Spleen (tissue), 11 donors: ENCODE measurements around the gene PROK1. TPM values are rescaled to one million over a fixed set of nuclear protein-coding genes. Genes with fewer than 3 reads are reported as not detected.

ENCODE experiments used
- DNase-seq: peaks from one replicate; pipeline ENCODE4 v3.0.0-alpha.2; 2020
- H3K27ac ChIP-seq, 8 donors: fragments of 200-600 bp; sonication (generic) in 7 of 8; 1 replicate in 4 of 8; 2 replicates in 4 of 8; pipeline versions ENCODE4 v1.5.0 to v1.8.0; 2016 to 2021; ENCODE audit warnings: inconsistent platforms in 4 of 8, mild to moderate bottlenecking in 4 of 8, moderate library complexity in 1 of 8
- H3K27me3 ChIP-seq, 7 donors: fragments of 200-600 bp; sonication (generic) in 6 of 7; replicated peaks in 1 of 7; 1 replicate in 4 of 7; 2 replicates in 3 of 7; pipeline versions ENCODE4 v1.5.0 to v1.8.0; 2016 to 2021; ENCODE audit warnings: inconsistent platforms in 3 of 7, mild to moderate bottlenecking in 1 of 7
- H3K36me3 ChIP-seq, 6 donors: fragments of 200-600 bp; sonication (generic) in 5 of 6; 1 replicate in 4 of 6; 2 replicates in 2 of 6; pipeline versions ENCODE4 v1.5.0 to v1.8.0; 2016 to 2021; ENCODE audit warnings: inconsistent platforms in 2 of 6
- H3K4me1 ChIP-seq, 6 donors: fragments of 200-600 bp; sonication (generic) in 5 of 6; 1 replicate in 3 of 6; 2 replicates in 3 of 6; pipeline versions ENCODE4 v1.5.0 to v1.8.0; 2016 to 2021; ENCODE audit warnings: inconsistent platforms in 3 of 6
- H3K4me3 ChIP-seq, 8 donors: fragments of 200-600 bp; sonication (generic) in 7 of 8; 1 replicate in 4 of 8; 2 replicates in 4 of 8; pipeline versions ENCODE4 v1.5.0 to v1.8.0; 2016 to 2021; ENCODE audit warnings: inconsistent platforms in 4 of 8, mild to moderate bottlenecking in 4 of 8, moderate library complexity in 2 of 8
- H3K9me3 ChIP-seq, 8 donors: fragments of 200-600 bp; sonication (generic) in 7 of 8; 1 replicate in 4 of 8; 2 replicates in 4 of 8; pipeline versions ENCODE4 v1.5.0 to v1.8.0; 2016 to 2021; ENCODE audit warnings: inconsistent platforms in 4 of 8
- POLR2A ChIP-seq, 3 donors: fragments of 450-650 bp; IDR thresholded peaks; one replicate each; pipeline ENCODE4 v1.5.1; 2017; ENCODE audit warnings: antibody characterized with exemption in 3 of 3, mild to moderate bottlenecking in 1 of 3
- POLR2AphosphoS5 ChIP-seq, 3 donors: sonication (generic); formaldehyde crosslinking; IDR thresholded peaks; one replicate each; pipeline ENCODE4 v1.5.1; 2017; ENCODE audit warnings: antibody characterized with exemption in 3 of 3
- WGBS, 5 donors: extraction: QIAGEN DNeasy Blood & Tissue Kit in 3 of 5; methylation state at CpG; one replicate each; pipeline versions ENCODE4 v1.1.5 to v1.1.7; 2013 to 2018; 5-methylcytosine and 5-hydroxymethylcytosine counted together
- intact Hi-C: fragments of 100-400 bp; cut with DNase I; formaldehyde crosslinking; loops from one replicate; pipeline ENCODE4 v1.15.0; 2023; ENCODE audit warnings: low total_unique reads
- polyA plus RNA-seq, 3 donors: library from polyadenylated mRNA; stranded (reverse); fragments of 200-250 nt; gene quantifications; one replicate each; pipeline ENCODE4 v1.2.1, GENCODE V29; 2013
- total RNA-seq, 7 donors: library from RNA; depleted of rRNA in 3 of 7; stranded (reverse); fragments of >200 nt in 3 of 7; fragmentation: NEBNext Ultra II Directional in 4 of 7; extraction: Animal tissue kit (Norgen Biotek cat#: 25700) in 4 of 7; gene quantifications; one replicate each; pipeline versions ENCODE4 v1.1.0 to v1.2.1, GENCODE V29; 2016 to 2021
- TF ChIP-seq, protein P1 (sequence below), 11 experiments: fragments of 200-600 bp in 7 of 11; fragments of 450-650 bp in 4 of 11; sonication (generic) in 4 of 11; IDR thresholded peaks in 8 of 11; conservative IDR thresholded peaks in 3 of 11; 1 replicate in 7 of 11; 2 replicates in 4 of 11; pipeline versions ENCODE4 v1.4.0 to v1.8.0; 2016 to 2021; ENCODE audit warnings: antibody characterized with exemption in 11 of 11, inconsistent platforms in 4 of 11, mild to moderate bottlenecking in 1 of 11
- donor health status: healthy with polysubstance abuse.
- donor health status: DM: no; HTN: no; CAD: no; lungs with moderate emphysema.
- donor health status: DM: no; HTN: no; CAD: no.
- donor health status: Bipolar disorder and iron deficiency.
- donor health status: healthy.
- donor health status: DM: no; HTN: no; CAD: no.
- donor health status: DM: yes; HTN: yes; CAD: no.

Gene PROK1
- total and polyA plus RNA-seq, 10 donors: 0.07 to 2.5 (median 0.51) TPM; not detected in 3

DNA sequence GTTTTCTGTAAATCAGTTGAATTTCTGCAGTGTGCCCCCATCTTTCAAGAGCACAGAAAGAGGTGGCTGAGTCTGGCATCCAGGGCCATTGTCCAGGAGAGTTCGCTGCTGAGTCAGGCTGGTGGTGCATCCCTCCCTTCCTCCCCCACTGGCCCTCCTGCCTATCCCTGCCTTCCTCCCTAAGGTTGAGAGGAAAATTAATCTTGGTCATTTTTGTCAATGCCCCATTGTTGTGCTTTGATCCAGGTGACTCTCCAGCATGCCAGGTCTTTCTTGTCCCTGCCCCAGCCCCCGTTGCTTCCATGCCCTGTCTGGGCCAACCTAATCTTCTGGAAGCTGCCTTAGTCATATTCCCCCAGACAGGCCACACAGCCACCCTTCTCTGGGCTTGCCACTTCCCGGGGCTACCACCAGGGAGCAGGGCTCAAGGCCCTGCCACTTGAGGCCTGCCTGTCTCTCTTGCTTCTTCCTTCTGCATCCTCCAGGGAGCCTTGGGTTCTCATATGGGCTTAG is 26.6 kb downstream of the PROK1 start:
- H3K4me1 ChIP-seq: peaks cover 0 to 9% (median 1%) of the 10 kb centered on the region in 6 donors
- intact Hi-C loops: no loop called here
- WGBS, 5 donors: 73 to 91% (median 86%) methylated on average over 3 of the region's 3 CpGs
- H3K9me3 ChIP-seq: no peaks in the 10 kb centered on the region
- H3K36me3 ChIP-seq: no peaks in the 10 kb centered on the region
- no peak overlapping the region for H3K4me3 ChIP-seq
- no peak overlapping the region for H3K27ac ChIP-seq
- DNase-seq: no peak
- TF ChIP-seq POLR2A (IDR thresholded peaks at IDR 0.05): no peak
- no peaks in the 10 kb centered on the region for H3K27me3 ChIP-seq

DNA sequence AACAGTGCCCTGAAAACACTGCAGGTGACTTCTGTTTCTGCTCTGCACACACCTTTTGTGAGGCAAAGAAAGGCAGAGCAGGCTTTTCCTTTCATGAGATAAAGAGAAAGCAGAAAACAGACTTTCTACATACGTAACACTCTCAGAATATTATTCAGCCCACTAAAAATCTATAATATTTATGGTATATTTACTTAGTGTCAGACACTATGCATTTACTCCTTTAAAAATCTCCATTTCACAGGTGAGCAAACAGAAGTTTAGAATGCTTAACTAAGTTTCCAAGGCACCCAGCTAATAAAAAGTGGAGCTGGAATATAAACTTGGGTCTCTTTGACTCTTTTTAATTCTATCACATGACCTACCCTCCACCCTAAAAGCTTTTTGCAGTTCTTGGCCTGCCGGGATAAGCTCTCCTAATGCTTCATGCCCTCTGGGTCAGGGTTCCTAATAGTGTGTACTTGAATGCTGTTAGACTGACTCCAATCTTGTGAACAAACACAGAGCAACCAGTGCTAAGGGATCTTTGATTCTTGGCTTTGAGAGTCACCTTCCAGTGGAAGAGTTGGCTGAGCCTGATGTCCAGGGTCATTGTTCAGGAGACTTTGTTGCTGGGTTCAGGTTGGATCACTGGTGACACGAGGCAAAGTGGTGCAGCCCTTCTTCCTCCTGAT is 27.2 kb downstream of the PROK1 start:
- H3K4me3 ChIP-seq: no peak overlapping the region
- no peak for DNase-seq
- no peaks in the 10 kb centered on the region for H3K9me3 ChIP-seq
- TF ChIP-seq, protein P1, sequence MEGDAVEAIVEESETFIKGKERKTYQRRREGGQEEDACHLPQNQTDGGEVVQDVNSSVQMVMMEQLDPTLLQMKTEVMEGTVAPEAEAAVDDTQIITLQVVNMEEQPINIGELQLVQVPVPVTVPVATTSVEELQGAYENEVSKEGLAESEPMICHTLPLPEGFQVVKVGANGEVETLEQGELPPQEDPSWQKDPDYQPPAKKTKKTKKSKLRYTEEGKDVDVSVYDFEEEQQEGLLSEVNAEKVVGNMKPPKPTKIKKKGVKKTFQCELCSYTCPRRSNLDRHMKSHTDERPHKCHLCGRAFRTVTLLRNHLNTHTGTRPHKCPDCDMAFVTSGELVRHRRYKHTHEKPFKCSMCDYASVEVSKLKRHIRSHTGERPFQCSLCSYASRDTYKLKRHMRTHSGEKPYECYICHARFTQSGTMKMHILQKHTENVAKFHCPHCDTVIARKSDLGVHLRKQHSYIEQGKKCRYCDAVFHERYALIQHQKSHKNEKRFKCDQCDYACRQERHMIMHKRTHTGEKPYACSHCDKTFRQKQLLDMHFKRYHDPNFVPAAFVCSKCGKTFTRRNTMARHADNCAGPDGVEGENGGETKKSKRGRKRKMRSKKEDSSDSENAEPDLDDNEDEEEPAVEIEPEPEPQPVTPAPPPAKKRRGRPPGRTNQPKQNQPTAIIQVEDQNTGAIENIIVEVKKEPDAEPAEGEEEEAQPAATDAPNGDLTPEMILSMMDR (IDR thresholded peaks at IDR 0.05 in 8 of 11, conservative IDR thresholded peaks at IDR 0.05 in 3 of 11): no peak
- no peak for TF ChIP-seq POLR2AphosphoS5 (IDR thresholded peaks at IDR 0.05)
- no peak for TF ChIP-seq POLR2A (IDR thresholded peaks at IDR 0.05)
- H3K27me3 ChIP-seq: peaks cover 0 to 6% (median 0%) of the 10 kb centered on the region in 7 donors
- H3K36me3 ChIP-seq: no peaks in the 10 kb centered on the region
- peaks cover 0 to 15% (median 3%) of the 10 kb centered on the region in 6 donors for H3K4me1 ChIP-seq
- 79 to 87% (median 84%) methylated on average over 3 of the region's 3 CpGs for WGBS, 5 donors
- H3K27ac ChIP-seq: no peak overlapping the region
- intact Hi-C loops: no loop called here

DNA sequence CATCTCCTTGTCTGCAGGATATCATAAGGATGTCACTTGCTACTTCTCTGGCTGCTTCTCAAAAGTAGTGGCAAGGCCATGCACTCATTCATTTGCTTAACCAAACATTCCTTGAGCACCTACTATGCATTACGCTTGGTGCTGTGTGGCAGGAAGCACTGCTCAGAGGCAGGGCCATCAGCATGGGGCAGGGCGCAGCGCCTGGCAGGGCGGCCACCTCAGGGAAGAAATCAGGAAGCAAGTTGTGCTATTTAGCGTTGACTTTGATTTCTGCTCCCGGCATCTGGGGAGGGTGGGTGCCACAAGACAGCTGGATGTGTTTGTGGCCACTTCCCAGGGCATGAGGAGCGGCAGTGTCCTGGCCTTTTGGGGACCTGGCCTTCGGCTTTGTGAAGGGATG is 27.9 kb downstream of the PROK1 start:
- Histone ChIP-seq H3K4me3 (no peak overlapping the region), H3K4me1 (peaks cover 0 to 18% (median 3%) of the 10 kb centered on the region in 6 donors), H3K27me3 (peaks cover 0 to 14% (median 0%) of the 10 kb centered on the region in 7 donors), H3K36me3 (no peaks in the 10 kb centered on the region), H3K9me3 (no peaks in the 10 kb centered on the region), H3K27ac (no peak overlapping the region)
- WGBS, 5 donors: 84 to 92% (median 91%) methylated on average over 8 of the region's 8 CpGs
- intact Hi-C loops: no loop called here
- TF ChIP-seq POLR2AphosphoS5 (IDR thresholded peaks at IDR 0.05): no peak
- no peak for DNase-seq

DNA sequence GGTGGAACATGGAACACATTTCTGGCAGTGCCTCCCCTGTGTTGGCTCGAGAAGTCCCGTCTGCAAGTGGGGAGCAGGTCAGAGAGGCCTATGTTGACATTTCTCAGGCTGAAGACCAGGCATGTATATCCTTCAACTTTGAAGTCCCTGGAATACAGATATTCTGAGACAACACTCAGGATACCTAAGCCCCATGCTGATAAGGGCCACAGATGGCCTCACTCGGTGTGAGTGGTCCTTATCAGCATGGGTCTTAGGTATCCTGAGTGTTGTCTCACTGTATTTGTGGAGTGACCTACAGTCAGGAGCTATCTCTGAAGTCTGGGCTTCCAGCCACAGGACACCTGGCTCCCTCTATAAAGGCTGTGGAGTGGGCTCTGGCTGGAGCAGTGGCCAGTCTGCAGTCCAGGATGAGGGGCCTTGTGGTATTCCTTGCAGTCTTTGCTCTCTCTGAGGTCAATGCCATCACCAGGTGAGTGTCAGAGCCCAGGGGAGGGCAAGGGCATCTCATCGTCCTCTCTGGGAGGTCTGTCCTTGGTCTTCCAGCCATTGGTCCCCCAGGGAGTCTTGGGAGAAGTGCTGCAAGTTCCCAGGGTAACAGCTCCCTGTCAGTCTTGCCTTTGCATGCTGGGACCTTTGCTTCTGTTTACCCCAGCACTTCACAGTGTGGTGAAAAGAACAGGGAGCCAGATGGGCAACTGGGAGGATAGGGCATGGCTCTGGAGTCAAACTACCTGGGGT is 29.6 kb downstream of the PROK1 start:
- H3K27me3 ChIP-seq: peaks cover 0 to 28% (median 0%) of the 10 kb centered on the region in 7 donors
- no peaks in the 10 kb centered on the region for H3K36me3 ChIP-seq
- 56 to 80% (median 75%) methylated on average over 3 to 4 of the region's 4 CpGs for WGBS, 5 donors
- no peak overlapping the region for H3K27ac ChIP-seq
- no peaks in the 10 kb centered on the region for H3K9me3 ChIP-seq
- intact Hi-C loops: no loop called here
- no peak for DNase-seq
- peaks cover 0 to 18% (median 3%) of the 10 kb centered on the region in 6 donors for H3K4me1 ChIP-seq
- TF ChIP-seq POLR2A (IDR thresholded peaks at IDR 0.05) (no peak), POLR2AphosphoS5 (IDR thresholded peaks at IDR 0.05) (no peak)
- TF ChIP-seq, protein P1 (IDR thresholded peaks at IDR 0.05 in 8 of 11, conservative IDR thresholded peaks at IDR 0.05 in 3 of 11): no peak
- no peak overlapping the region for H3K4me3 ChIP-seq
